Suppressor macrophage (primary cell): Measurements from ENCODE around the gene PCIF1.
"Not testable (repeated sequence)": the region's sequence is repeated elsewhere in the genome, so short reads cannot be mapped to it uniquely, and the experiment has no call there.

ENCODE experiments used
- DNase-seq, 4 experiments: peaks; one replicate each; pipeline ENCODE4 v3.0.0-alpha.2; 2020 to 2022
- total RNA-seq, 17 experiments: gene quantifications; one replicate each; lab custom pipeline; 2026; ENCODE audit warnings: mixed read lengths in 6 of 17, inconsistent platforms in 3 of 17; lab: John Stamatoyannopoulos, UW

Gene PCIF1
- 4.8 to 24.6 (median 11.4) reads per million in 17 experiments for total RNA-seq

DNA sequence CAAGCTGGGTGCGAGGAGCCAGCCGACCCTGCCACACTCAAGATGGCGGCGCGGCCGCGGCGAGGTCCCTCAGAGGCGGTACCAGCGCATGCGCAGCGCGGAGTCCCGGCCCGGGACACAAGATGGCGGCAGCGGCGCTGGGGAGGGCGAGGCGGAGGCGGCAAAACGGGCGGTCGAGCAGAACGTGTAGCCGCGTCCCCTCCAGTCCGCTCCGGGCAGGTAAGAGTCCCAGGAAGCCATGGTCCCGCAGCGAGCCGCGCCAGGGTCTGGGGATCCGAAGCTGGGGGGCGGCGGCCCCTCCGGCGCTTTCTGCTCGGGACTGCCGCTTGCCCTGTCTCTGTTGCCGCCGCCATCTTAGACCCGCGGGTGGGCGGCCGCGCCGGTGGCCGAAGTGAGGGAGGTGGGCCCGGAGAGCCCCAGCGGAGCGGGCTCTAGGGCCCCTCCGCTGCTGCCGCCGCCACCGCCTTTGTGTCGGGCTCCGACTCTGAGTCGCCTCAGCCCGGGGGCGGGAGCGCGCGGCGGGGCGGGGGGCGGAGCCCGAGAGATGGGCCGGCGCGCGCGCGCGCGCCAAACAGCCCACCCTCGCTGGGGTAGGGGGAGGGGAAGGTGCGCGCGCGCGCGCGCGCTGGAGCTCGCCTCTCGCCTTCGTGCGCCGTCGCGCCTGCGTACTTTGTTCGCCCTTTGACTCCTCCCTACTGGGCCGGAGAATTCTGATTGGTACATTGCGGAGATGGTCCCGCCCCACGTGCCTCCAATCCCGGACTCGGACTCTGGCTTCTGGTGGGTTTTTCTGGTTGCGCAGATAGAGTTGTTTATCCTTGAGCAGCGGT is at the start of gene PCIF1:
TSS of gene PCIF1 (plus strand) at position 98 of the 830 bp plus-strand sequence. CDS start 4,317 bp downstream, outside the sequence.
- DNase-seq = peak; percentile 99 to 100 (median 100)

DNA sequence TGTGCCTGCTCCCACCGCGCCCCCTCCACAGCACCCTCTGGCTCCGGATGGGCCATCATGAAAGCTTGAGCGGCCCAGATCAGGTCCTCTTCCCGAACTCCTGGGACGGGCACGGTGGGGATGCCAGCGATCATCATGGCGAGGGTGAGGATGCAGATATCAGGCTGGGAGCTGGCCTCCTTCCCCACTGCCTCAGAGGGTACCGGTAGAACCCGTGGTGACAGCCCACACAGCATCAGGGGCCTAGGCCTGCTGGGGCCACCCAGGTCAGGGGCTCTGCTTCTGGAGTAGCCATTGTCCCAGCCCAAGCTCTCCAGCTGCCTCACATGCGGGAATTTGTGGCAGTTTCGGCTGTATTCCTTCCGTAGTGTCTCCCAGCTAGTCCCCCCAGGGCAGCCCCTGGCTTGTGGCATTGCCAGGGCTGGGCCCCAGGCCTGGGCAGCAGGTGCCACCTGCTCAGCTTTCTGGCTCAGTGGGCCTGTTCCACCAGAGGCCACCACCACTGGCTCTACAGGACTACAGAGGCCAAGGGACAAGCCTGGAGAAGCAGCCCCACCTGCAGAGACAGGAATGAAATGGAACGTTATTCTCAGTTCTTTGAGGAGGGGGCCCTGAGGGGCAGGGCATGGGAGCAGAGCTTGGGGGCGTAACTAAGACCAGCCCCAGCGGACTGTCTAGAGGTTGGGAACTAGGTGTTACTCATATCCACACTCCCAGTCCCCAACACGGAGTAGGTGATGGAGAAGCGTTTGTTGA is 47.7 kb upstream of the PCIF1 start:
- no peak for DNase-seq

DNA sequence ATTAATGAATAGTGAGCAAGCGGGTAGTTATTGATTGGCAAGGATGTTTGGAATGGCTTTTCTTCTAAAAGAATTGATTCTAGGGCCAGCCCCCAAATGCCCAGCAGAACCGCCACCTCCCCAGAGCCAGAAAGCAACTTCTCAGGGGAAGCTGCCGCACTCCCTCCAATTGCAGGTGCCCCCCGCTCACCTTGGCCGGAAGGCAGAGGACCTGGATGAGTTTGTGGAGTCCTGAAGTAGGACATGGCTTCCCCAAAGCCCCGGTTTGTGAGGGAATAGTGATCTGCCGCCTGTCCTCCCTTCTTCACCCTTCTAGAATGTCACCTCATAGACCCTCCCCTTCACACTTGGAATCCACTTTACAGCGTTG is 47.2 kb upstream of the PCIF1 start, which contains the start of gene SPATA25:
TSS of gene SPATA25 (minus strand) at position 277 of the 370 bp plus-strand sequence. CDS start at position 245, 32 bp downstream.
- DNase-seq = no peak

DNA sequence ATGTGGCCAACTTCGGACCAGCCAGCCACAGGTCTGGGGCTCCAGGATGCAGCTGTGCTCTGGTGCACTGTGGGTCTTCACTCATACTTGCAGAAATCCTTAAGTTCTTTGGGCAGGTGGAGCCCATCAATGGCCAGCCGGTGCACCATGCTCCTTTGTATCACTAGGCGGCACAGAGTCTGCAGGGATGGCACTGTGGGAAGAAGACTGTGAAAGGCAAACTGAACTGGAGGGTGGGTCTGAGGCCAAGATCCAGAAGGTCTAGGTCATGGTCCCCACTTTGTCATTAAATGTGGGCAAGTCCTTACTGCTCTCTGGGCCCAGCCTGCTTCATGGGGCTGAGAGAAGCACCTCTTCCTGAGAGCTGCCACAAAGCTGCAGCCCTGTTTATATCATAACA is 45.8 kb upstream of the PCIF1 start:
- no peak for DNase-seq

DNA sequence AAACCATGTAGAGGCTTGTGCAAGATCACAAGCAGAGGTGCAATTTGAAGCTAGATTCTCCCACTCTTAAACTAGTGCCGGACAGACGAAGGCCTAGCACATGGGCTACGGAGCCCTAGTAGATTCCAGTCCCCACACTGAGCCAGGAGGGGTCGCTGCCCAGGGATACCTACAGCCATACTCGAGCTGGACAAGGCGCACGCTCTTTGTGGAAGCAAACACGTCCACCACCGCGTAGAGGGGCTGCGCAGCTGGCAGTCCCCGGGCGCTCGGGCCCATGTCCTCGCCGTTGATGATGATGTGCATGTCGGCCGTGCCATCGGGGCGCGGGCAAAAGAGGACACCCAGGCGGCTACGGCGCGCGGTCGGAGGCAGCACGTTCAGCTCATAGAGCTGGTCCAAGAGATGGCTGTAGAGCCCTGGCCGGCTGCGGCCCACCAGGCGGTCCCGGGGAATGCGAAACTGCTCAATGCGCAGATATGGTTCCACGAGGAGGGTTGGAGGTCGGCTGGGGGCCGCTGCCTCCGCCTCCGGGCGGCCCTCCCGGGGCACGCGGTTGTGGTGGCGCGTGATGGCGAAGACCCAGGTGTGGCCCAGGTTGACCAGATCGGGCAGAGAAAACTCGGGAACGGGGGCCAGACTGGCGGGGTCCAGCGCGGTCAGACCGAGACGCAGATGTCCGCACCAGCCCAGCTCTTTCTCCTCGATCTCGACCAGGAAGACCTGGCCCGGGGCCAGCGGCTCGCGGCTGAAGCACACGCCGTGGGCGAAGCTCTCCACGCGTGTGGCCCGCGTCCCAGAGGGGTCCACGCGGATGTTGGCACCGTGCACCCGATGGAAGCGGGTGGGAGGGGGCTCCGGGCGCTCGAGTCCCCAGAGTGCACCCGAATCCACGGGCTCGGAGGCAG is 44.2 kb upstream of the PCIF1 start:
- DNase-seq = peak; percentile 78 to 88 (median 82)

DNA sequence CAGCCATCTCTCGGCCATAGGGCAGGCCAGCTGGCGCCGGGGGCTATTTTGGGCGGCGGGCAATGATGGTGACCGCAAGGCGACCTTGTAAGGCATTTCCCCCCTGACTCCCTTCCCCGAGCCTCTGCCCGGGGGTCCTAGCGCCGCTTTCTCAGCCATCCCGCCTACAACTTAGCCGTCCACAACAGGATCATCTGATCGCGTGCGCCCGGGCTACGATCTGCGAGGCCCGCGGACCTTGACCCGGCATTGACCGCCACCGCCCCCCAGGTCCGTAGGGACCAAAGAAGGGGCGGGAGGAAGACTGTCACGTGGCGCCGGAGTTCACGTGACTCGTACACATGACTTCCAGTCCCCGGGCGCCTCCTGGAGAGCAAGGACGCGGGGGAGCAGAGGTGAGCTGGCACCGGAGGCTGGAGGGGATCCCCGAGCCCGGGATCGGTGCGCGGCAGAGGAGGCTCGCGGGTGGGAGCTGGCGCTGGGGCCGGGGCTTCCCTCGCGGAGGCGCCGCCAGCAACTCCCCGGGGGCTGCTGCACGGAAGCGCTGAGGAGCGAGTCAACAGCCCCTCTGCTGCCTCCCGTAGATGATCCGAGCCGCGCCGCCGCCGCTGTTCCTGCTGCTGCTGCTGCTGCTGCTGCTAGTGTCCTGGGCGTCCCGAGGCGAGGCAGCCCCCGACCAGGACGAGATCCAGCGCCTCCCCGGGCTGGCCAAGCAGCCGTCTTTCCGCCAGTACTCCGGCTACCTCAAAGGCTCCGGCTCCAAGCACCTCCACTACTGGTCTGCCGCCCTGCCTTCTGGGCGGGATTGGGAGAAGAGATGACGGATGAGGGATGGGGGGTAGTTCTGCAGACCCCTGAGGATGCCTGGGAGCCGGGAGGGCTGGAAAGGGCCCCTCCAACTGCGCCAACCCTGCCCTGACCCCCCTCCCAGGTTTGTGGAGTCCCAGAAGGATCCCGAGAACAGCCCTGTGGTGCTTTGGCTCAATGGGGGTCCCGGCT is 43.2 kb upstream of the PCIF1 start, which contains the start of the genes CTSA and NEURL2:
TSS of gene CTSA (plus strand) at position 351 of the 999 bp plus-strand sequence. CDS start at position 585, 234 bp downstream.
TSS of gene NEURL2 (minus strand) at position 224 of the 999 bp plus-strand sequence. CDS start at position 7, 217 bp downstream.
- peak; percentile 81 to 92 (median 90) for DNase-seq

DNA sequence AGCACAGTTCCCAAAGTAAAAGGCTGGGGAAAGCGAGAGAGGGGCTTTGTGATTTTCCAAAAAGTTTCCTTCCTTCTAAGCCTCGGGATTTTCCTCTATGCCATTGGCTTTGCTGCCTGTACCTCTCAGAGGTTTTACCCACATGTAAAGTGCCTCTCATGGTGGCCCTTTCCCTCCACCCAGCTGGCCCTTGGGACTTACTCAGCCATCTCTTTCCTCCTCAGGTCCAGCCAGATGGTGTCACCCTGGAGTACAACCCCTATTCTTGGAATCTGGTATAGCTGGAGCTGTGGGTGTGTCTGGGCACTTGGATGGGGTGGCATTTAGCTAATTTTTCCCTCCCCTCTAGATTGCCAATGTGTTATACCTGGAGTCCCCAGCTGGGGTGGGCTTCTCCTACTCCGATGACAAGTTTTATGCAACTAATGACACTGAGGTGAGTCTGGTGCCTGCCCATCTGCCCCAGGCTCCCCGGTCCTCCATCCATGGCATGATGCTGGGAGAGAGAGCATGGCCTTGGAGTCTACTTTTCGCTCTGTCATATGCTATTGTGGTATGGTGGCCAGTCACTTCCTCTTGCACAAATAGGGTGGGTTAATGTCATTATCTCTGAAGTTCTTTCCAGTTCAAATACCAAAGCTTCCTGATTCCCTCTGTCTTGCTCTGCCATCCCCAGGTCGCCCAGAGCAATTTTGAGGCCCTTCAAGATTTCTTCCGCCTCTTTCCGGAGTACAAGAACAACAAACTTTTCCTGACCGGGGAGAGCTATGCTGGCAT is 42.2 kb upstream of the PCIF1 start:
- peak; percentile 26 to 63 (median 58) for DNase-seq

DNA sequence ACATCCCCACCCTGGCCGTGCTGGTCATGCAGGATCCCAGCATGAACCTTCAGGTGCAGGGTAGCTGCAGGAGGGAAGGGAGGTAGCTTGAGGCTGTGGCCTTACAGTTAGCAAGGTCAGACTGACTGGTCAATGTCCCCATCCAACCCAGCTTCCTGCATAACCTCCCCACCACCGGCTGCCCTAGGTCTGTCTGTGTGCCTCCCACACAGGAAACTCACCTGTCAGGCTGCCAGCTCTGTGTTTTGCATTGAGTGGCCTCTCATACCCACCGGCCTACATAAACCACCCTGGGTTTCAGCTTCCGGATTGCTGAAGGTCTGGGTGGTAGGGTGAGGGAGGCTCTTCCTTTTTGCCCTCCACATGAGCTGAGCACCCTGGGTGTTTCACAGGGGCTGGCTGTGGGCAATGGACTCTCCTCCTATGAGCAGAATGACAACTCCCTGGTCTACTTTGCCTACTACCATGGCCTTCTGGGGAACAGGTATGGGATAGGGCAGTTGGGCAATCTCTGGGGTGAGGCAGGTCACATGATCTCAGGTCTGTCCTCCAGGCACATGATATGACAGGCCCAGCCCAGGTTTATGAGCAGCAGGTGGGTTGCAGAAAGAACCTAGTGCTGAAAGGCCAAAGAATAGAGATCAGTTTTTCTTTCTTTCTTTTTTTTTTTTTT is 41.5 kb upstream of the PCIF1 start:
- DNase-seq = peak in 3 of 4 experiments; percentile 18 to 33 (median 21)

DNA sequence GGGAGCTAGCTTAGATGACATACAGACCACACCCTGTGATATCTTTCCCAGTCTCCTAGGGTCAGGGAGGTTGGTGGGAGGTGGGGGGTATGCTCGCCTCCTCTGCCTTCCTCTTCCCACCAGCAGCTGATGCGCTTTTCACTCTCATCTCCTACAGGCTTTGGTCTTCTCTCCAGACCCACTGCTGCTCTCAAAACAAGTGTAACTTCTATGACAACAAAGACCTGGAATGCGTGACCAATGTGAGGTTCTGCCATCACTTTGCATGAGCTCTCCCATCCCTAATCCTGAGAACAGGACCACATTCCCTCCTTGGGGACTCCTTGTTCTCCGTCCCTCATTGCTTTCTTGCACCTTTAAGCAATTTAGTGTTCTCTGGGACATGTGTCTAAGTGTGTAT is 40.7 kb upstream of the PCIF1 start:
- DNase-seq = no peak

DNA sequence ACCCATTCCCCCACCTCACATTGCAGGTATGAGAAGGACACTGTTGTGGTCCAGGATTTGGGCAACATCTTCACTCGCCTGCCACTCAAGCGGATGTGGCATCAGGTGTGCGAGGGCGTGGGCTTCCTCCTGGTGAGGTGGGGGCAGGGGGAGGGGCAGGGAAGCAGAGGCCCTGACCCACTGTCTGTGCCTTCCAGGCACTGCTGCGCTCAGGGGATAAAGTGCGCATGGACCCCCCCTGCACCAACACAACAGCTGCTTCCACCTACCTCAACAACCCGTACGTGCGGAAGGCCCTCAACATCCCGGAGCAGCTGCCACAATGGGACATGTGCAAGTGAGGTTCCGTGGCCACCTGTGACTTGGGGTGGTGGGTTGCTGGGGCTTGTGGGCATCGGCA is 39.7 kb upstream of the PCIF1 start:
- DNase-seq = no peak

DNA sequence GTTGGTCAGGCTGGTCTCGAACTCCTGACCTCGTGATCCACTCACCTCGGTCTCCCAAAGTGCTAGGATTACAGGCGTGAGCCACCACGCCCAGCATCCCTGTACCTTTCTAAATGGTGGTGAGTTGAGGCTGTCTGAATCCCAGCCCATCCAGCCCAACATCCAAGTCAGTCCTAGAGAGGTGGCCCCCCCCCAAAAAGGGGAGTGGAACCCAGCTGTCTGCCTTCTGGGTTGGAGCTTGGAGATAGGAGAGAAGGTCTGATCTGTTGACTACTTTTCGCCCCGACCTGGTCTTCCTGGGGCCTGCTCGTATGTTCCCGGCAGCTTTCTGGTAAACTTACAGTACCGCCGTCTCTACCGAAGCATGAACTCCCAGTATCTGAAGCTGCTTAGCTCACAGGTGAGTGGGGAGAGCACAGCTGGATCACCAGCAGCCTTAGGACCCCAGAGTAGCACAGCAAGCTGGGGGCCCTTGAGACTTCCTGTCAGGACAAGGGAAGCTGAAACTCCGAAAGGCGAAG is 37.8 kb upstream of the PCIF1 start:
- no peak for DNase-seq

DNA sequence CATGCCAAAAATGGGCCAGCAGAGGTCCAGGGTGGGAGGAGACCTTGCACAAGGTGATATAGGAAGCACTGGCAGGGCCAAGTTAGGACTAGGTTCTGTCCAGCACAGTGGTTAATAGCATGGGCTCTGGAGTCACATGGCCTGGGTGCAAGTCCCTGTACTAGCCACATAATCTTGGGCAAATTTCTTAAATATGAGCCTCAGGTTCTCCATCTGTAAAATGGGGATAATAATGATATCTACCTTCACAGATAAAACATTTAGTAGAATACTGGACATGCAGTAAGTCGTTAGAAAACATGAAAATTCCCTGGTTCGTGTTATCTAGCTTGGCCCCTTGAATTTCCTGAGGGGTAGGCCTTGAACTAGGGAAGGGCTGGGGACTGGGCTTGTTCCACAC is 37.2 kb upstream of the PCIF1 start:
- no peak for DNase-seq

DNA sequence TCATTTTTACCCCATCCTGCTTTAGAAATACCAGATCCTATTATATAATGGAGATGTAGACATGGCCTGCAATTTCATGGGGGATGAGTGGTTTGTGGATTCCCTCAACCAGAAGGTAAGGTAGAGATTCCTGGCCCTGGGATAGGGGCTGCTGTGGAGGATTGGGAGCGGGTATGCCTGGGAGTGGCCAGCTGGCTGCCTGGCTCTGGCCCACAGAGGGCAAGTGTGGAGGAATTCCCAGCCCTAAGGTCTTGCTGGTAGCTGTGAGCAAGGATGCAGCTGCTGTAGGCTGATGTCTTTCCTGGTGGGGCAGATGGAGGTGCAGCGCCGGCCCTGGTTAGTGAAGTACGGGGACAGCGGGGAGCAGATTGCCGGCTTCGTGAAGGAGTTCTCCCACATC is 36.8 kb upstream of the PCIF1 start:
- no peak for DNase-seq

DNA sequence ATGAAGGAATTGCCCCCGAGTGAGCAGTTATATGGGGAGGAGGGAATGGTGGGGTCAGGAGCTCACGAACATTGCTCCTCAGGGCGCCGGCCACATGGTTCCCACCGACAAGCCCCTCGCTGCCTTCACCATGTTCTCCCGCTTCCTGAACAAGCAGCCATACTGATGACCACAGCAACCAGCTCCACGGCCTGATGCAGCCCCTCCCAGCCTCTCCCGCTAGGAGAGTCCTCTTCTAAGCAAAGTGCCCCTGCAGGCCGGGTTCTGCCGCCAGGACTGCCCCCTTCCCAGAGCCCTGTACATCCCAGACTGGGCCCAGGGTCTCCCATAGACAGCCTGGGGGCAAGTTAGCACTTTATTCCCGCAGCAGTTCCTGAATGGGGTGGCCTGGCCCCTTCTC is 36.2 kb upstream of the PCIF1 start:
- DNase-seq = no peak

DNA sequence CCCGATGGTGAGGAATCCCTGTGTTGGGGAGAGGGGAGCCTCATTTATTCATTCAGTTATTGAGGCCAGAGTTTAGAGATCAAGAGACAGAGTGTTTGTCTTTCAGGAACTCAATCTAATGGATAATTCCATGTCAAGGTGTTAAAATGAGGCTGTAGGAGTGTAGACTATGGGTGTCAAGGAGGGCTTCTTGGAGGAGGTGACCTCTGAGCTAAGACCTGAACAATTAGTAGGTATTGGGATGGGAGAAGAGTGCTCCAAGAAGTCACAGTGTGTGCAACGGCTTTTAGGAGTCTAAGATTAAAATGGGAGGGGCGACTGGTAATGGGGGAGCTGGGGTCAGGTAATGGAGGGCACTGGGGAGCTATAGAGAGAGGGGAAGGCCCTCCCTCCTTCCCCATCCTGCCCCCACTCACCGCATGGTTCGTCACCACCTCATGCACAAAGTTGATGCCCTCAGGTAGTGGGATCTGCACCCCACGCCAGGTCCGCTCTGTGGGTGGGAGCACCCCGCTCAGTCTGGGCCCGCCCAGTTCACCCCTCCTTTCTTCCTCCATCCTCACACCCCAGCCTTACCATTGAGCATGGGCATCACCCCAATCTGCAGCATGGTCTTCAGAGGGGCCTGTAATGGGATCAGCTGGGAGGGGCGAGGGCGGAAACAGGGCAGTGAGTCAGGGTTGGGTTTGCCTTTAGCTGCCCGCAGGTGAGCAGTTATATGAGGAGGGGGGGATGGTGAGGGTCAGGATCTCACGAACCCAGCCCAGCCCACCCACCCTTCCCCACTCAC is 35.2 kb upstream of the PCIF1 start:
- DNase-seq = no peak

DNA sequence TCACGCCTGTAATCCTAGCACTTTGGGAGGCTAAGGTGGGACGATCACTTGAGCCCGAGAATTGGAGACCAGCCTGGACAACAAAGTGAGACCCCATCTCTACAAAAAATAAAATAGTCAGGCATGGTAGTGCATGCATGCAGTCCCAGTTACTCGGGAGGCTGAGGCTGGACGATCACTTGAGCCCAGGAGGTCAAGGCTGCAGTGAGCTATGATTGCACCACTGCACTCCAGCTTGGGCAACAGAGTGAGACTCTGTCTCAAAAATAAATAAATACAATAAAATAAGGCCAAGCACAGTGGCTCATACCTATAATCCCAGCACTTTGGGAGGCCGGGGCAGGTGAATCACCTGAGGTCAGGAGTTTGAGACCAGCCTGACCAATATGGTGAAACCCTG is 33.2 kb upstream of the PCIF1 start:
- not testable (repeated sequence) for DNase-seq

DNA sequence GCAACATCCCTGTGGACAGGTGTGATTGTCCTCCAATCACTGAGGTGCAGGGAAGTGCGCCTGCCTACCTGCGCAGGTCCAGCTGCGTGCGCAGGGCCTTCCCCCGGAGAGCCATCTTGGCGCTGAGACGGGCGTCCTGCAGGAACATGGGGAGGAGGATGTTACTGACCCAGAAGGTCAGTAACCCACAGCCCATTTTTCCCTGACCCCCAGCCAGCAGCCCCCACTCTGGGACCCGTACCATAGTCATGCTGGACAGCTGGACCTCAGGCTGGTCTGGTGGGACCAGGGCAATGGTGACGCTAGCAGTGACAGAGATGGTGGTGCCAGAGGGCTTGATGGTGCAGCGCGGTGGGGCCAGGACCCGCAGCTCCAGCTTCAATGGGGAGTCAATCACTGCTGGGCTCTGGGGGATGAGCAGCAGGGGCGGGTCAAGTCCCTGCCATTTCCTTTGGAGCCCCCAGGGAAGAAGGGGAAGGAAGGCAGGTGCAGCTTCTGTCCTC is 32.2 kb upstream of the PCIF1 start:
- no peak for DNase-seq
